ENCODE results near the gene MLXIP. TPM values are rescaled to one million over a fixed set of nuclear protein-coding genes. Genes with fewer than 3 reads are reported as not detected.

MLXIP gene
- total and polyA plus RNA-seq, 8 donors, result 48.1 to 98.7 (median 77.9) TPM

GRCh38 chr12:122137229-122137628 is 58.7 kb downstream of the MLXIP start:
- H3K27me3 ChIP-seq, result no peaks in the 10 kb centered on the region
- no peak overlapping the region for H3K27ac ChIP-seq
- intact Hi-C loops (cut with DNase I), result no loop called here
- H3K4me1 ChIP-seq, result no peaks in the 10 kb centered on the region
- DNase-seq (no peak), ATAC-seq (no peak)
- no peak for TF ChIP-seq CTCF (IDR thresholded peaks at IDR 0.05)
- H3K4me3 ChIP-seq, result no peak overlapping the region
- H3K9me3 ChIP-seq, result no peaks in the 10 kb centered on the region
- H3K36me3 ChIP-seq, result peaks cover 0 to 96% of the 10 kb centered on the region in 2 donors

DNA sequence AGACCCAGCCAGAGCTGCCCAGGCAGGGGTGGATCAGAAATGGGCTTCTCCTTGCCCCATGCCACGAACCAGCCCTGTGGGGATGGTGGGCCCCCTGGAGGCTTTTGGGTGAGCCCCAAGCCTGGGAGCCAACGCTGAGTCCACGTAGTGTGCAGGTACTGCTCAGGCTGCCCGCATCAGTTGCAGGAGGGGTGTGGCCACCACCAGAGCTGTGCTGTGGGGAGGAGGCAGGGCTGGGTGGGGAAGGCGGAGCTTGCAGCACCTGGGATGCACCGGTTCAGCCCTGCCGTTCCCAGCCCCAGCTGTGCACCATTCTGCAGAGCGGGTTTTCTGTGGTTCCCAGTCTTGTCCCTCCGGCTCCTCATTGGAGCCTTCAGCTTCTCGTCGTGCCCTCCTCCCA is 59.1 kb downstream of the MLXIP start:
- DNase-seq, result no peak
- intact Hi-C loops (cut with DNase I), result no loop called here
- TF ChIP-seq CTCF (IDR thresholded peaks at IDR 0.05), result no peak
- peak; percentile 29 for ATAC-seq
- Histone ChIP-seq H3K4me3 (no peak overlapping the region), H3K4me1 (no peaks in the 10 kb centered on the region), H3K9me3 (no peaks in the 10 kb centered on the region), H3K27ac (no peak overlapping the region), H3K27me3 (no peaks in the 10 kb centered on the region), H3K36me3 (peaks cover 0 to 96% of the 10 kb centered on the region in 2 donors)

- no peaks in the 10 kb centered on the region for H3K27me3 ChIP-seq
- no peak for TF ChIP-seq CTCF (IDR thresholded peaks at IDR 0.05)
- ATAC-seq, result no peak
- no peak overlapping the region for H3K4me3 ChIP-seq
- H3K9me3 ChIP-seq, result no peaks in the 10 kb centered on the region
- DNase-seq, result no peak
- peaks cover 0 to 96% of the 10 kb centered on the region in 2 donors for H3K36me3 ChIP-seq
- no peaks in the 10 kb centered on the region for H3K4me1 ChIP-seq
- H3K27ac ChIP-seq, result no peak overlapping the region
- intact Hi-C loops (cut with DNase I), result no loop called here
Measured at GRCh38 chr12:122138181-122138580, 59.6 kb downstream of the MLXIP start.

DNA sequence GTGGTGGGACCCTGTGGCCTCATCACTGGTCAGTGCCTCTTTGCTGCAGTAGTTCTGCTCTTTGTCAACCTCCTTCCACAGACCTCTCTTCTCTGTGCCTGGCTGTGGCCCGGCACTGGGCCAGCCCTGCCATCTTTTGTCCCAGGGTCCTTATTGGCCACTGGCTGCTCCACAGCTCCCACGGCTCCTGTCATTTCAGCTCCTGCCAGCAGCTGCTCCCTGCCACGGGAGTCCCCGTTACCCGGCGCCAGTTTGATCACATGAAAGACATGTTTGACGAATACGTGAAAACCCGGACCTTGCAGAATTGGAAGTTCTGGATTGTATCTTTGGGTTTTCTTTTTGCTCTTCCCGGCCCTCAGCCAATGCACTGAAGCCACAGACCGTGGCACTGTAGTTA is 60.1 kb downstream of the MLXIP start:
- Histone ChIP-seq H3K27me3 (no peaks in the 10 kb centered on the region), H3K27ac (no peak overlapping the region), H3K4me3 (no peak overlapping the region), H3K9me3 (no peaks in the 10 kb centered on the region), H3K4me1 (no peaks in the 10 kb centered on the region), H3K36me3 (peaks cover 0 to 96% of the 10 kb centered on the region in 2 donors)
- ATAC-seq (no peak), DNase-seq (no peak)
- no peak for TF ChIP-seq CTCF (IDR thresholded peaks at IDR 0.05)
- intact Hi-C loops (cut with DNase I), result no loop called here

DNA sequence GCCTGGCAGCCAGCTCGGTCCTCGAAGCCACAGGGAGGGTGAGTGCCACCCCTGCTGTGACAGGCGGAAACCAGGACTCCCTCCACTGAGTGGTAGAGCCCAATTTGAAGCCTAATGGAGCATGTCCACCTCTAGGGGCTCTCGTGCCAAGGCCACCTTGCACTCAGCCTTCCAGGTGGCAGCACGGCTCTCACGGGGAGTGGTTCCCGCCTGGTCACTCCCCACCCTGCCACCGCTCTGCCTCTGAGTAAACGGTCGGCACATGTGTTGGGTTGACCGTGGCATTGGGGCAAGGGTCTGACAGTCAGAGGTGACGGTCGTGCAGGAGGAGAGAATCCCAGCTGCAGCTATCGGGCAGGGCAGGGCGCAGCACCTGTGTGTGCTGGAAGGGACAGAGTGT is 60.7 kb downstream of the MLXIP start:
- TF ChIP-seq CTCF (IDR thresholded peaks at IDR 0.05), result no peak
- Histone ChIP-seq H3K9me3 (no peaks in the 10 kb centered on the region), H3K27ac (no peak overlapping the region), H3K4me3 (no peak overlapping the region), H3K4me1 (no peaks in the 10 kb centered on the region), H3K27me3 (no peaks in the 10 kb centered on the region), H3K36me3 (peaks cover 0 to 96% of the 10 kb centered on the region in 2 donors)
- intact Hi-C loops (cut with DNase I), result no loop called here
- ATAC-seq (no peak), DNase-seq (no peak)

All from left lung (tissue), 10 donors.